PFSK-1 (cell line): ENCODE data around the gene DIP2A.

ENCODE experiments used
- FOXP2 ChIP-seq: optimal IDR thresholded peaks from 2 replicates; pipeline ENCODE3; 2011; ENCODE audit warnings: borderline replicate concordance, control low read depth, inconsistent platforms; ENCODE audit not compliant: insufficient read depth; ENCODE audit errors: extremely low read length, extremely low read depth
- POLR2AphosphoS5 ChIP-seq: IDR thresholded peaks from 2 replicates; pipeline ENCODE4 v1.6.1; 2012; ENCODE audit warnings: low read depth, mild to moderate bottlenecking, control low read depth, low read length, moderate library complexity
- SIN3A ChIP-seq: IDR thresholded peaks from 2 replicates; pipeline ENCODE4 v1.6.1; 2012; ENCODE audit warnings: mild to moderate bottlenecking, low read length, moderate library complexity, borderline replicate concordance; ENCODE audit not compliant: insufficient read depth
- TAF1 ChIP-seq: IDR thresholded peaks from 2 replicates; pipeline ENCODE4 v1.6.1; 2012; ENCODE audit warnings: low read length, control low read depth, borderline replicate concordance; ENCODE audit not compliant: insufficient read depth
- TF ChIP-seq, protein P1 (sequence below), 2 experiments: IDR thresholded peaks; 2 replicates each; pipeline versions ENCODE4 v1.6.1 to v1.8.0; 2011 to 2012; ENCODE audit warnings: low read depth in 2 of 2, low read length in 2 of 2, control low read depth in 1 of 2, inconsistent platforms in 1 of 2, mild to moderate bottlenecking in 1 of 2, moderate library complexity in 1 of 2; ENCODE audit not compliant: insufficient read depth in 1 of 2

Gene DIP2A

DNA sequence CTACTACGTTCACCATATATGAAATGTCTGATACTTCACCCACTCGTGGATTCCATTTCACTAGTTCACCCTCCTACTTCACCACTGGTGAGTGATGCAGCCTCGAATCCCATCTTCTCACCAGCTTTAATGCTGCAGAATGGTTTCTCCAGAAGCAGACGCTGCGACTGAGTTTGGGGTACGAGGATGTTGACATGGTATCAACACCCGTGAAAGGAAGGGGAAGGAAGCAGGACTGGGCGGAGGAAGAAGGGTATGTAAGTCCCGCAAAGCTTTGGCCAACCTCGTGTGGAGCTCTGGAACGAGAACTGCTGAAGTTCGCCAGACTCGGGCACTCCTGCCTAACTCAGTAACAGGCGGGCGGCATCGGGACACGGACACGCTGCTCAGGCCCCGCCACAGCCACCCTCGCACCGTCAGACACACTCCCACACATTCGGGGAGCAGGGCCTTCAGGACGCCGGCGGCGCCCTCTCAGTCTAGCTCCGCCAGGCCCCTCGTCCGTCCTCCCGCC, 833 bp upstream of the DIP2A start:
- TF ChIP-seq FOXP2, result no peak
- no peak; the same call in 1 of the 2 replicates for TF ChIP-seq TAF1
- no peak for TF ChIP-seq POLR2AphosphoS5
- TF ChIP-seq, protein P1, sequence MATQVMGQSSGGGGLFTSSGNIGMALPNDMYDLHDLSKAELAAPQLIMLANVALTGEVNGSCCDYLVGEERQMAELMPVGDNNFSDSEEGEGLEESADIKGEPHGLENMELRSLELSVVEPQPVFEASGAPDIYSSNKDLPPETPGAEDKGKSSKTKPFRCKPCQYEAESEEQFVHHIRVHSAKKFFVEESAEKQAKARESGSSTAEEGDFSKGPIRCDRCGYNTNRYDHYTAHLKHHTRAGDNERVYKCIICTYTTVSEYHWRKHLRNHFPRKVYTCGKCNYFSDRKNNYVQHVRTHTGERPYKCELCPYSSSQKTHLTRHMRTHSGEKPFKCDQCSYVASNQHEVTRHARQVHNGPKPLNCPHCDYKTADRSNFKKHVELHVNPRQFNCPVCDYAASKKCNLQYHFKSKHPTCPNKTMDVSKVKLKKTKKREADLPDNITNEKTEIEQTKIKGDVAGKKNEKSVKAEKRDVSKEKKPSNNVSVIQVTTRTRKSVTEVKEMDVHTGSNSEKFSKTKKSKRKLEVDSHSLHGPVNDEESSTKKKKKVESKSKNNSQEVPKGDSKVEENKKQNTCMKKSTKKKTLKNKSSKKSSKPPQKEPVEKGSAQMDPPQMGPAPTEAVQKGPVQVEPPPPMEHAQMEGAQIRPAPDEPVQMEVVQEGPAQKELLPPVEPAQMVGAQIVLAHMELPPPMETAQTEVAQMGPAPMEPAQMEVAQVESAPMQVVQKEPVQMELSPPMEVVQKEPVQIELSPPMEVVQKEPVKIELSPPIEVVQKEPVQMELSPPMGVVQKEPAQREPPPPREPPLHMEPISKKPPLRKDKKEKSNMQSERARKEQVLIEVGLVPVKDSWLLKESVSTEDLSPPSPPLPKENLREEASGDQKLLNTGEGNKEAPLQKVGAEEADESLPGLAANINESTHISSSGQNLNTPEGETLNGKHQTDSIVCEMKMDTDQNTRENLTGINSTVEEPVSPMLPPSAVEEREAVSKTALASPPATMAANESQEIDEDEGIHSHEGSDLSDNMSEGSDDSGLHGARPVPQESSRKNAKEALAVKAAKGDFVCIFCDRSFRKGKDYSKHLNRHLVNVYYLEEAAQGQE (IDR thresholded peaks at IDR 0.05; ENCODE audit: insufficient read depth in 1 of 2, low read depth in 2 of 2, low read length in 2 of 2), result no peak
- no peak for TF ChIP-seq SIN3A

DNA sequence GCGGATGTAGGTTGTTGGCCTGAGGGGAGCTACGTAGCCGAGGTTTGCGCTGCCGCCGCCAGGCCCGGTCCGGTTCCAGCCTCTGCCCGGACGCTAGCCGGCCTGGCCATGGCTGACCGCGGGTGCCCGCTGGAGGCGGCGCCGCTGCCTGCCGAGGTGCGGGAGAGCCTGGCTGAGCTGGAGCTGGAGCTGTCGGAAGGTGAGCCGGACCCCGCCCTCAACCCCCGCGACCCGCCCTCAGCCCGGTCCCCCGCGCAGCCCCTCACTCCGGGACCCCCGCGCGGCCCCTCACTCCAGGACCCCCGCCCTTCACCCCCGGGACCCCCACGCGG, 299 bp downstream of the DIP2A start:
- TF ChIP-seq SIN3A, result no peak
- TF ChIP-seq, protein P1 (IDR thresholded peaks at IDR 0.05; ENCODE audit: insufficient read depth in 1 of 2, low read depth in 2 of 2, low read length in 2 of 2), result 0 out of 4 replicates have a peak, but pooled peaks of 1 of the 2 experiments have one; percentile 29
- TF ChIP-seq POLR2AphosphoS5, result no peak; the same call in 1 of the 2 replicates
- TF ChIP-seq TAF1, result no peak
- TF ChIP-seq FOXP2, result peak; percentile 86

DNA sequence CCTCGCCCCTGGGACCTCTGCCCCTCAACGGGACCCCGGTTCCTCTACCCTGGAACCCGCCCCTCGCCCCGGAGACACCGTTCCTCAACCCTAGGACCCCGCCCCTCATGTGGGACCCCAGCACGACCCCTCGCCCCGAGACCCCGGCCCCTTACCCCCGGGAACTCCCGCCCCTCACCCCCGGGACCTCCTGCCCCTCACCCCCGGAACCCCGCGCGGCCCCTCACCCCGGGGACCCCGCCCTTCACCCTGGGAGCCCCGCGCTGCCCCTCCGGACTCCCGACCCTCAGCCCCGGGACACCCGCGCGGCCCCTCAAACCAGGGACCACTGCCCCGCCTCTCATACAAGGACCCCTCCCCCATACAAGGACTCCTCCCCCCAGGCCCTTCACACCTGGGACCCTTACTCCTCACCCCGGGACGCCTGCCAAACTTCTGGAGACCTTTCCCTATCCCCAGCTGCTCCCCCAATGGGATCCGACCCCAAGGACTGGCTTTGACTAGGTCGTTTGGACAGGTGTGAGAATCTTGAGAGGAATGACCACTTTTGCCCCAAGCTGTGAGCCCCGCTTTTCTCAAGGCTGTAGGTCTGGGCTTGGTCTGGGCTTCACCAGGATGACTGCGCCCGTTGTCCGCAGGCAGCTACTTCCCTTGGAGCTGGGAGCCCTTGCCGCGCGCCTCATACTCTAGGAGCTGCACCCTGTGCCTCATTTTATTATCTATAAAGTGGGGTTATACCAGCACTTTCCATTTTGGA, 843 bp downstream of the DIP2A start:
- TF ChIP-seq POLR2AphosphoS5 (no peak), FOXP2 (no peak), TAF1 (no peak), SIN3A (no peak)
- TF ChIP-seq, protein P1 (IDR thresholded peaks at IDR 0.05; ENCODE audit: insufficient read depth in 1 of 2, low read depth in 2 of 2, low read length in 2 of 2), result no peak

DNA sequence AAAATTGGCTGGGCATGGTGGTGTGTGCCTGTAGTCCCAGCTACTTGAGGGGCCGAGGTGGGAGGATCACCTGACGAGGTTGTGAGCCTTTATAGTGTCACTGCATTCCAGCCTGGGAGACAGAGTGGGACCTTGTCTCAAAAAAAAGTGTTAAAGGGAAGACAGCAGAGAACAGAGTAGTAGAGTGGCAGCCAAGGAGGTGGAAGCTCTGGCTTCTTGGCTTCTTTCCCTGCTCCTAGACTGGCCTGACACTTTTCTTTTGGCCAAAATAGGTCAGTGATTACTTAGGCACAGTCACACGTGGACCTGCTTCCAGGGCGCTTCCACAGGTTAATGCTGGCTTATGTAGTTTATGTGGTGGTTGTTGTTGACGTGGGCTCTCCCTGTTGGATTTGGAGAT, 3.2 kb downstream of the DIP2A start:
- TF ChIP-seq TAF1 (no peak), POLR2AphosphoS5 (no peak), FOXP2 (no peak), SIN3A (no peak)
- TF ChIP-seq, protein P1 (IDR thresholded peaks at IDR 0.05; ENCODE audit: insufficient read depth in 1 of 2, low read depth in 2 of 2, low read length in 2 of 2), result no peak
